Fibroblast of lung (primary cell): ENCODE results near the gene RIN1.

ENCODE experiments used
- EZH2 ChIP-seq: IDR thresholded peaks from 2 replicates; pipeline ENCODE4 v1.5.1; 2012; ENCODE audit warnings: low read length, control low read depth, mild to moderate bottlenecking; ENCODE audit errors: missing control alignments
- TF ChIP-seq, protein P1 (sequence below), 2 donors: IDR thresholded peaks in 1 of 2; conservative IDR thresholded peaks in 1 of 2; 1 replicate in 1 of 2; 2 replicates in 1 of 2; pipeline ENCODE4 v1.5.1; 2011 to 2012; ENCODE audit warnings: low read length in 2 of 2, control low read depth in 1 of 2, inconsistent platforms in 1 of 2, low read depth in 1 of 2, mild to moderate bottlenecking in 1 of 2

DNA sequence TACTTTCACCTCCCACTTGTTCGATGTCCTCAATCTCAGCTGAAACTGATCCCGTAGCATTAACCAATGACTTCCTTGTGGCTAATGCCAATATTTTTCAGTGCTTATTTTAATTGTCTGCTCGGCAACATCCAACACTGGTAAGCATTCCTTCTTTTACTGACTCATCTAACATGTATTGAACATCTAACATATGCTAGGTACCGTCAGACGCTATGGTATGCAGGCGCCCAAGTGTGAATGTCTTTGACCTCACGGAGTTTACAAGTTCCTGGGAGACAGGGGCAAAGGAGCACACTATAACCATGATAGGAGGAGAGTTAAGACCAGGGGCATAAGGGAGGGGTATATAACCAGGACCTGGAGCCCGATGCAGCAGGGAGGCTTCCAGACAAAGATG, 6.9 kb upstream of the RIN1 start:
- TF ChIP-seq, protein P1, sequence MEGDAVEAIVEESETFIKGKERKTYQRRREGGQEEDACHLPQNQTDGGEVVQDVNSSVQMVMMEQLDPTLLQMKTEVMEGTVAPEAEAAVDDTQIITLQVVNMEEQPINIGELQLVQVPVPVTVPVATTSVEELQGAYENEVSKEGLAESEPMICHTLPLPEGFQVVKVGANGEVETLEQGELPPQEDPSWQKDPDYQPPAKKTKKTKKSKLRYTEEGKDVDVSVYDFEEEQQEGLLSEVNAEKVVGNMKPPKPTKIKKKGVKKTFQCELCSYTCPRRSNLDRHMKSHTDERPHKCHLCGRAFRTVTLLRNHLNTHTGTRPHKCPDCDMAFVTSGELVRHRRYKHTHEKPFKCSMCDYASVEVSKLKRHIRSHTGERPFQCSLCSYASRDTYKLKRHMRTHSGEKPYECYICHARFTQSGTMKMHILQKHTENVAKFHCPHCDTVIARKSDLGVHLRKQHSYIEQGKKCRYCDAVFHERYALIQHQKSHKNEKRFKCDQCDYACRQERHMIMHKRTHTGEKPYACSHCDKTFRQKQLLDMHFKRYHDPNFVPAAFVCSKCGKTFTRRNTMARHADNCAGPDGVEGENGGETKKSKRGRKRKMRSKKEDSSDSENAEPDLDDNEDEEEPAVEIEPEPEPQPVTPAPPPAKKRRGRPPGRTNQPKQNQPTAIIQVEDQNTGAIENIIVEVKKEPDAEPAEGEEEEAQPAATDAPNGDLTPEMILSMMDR (conservative IDR thresholded peaks at IDR 0.05 in 1 of 2, IDR thresholded peaks at IDR 0.05 in 1 of 2; ENCODE audit: low read depth in 1 of 2, low read length in 2 of 2): no peak
- TF ChIP-seq EZH2: no peak
